Measurements from ENCODE around the gene ECM1. TPM values are rescaled to one million over a fixed set of nuclear protein-coding genes. Genes with fewer than 3 reads are reported as not detected.

ECM1 gene
- polyA plus RNA-seq, 1 donor (not counting 4 experiments of a cell fraction or from before 2014, with no cell fraction given), result 23.6 TPM

DNA sequence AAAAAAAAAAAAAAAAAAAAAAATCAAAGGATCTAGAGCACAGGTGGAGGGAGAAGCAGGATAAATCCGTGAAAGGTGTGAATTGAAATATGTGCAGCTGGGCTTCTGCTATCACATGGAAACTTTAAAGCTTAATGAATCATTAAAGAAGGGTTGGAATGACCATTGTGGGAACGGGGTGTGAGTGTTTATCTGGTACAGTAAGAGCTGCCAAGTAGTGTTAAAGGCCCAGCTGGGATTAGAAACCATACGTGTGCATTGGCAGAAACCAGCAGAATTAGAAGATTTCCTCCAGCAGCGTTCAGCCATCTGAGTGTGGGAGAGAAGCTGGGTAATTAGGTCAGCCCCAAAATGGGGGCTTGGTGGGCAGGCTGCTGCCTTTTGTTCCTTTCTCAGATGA lies 21.1 kb downstream of the ECM1 start:
- Histone ChIP-seq H4K20me1 (ENCODE audit: control insufficient read depth, extremely low read depth, insufficient read depth, low read length) (no peaks in the 10 kb centered on the region), H3K9ac (ENCODE audit: control insufficient read depth, extremely low read depth, insufficient read depth, low read length) (no peak overlapping the region), H3K79me2 (ENCODE audit: control insufficient read depth, insufficient read depth, low read length) (no peaks in the 10 kb centered on the region), H3K27ac (ENCODE audit: control insufficient read depth, insufficient read depth, low read length) (no peak overlapping the region), H2AFZ (ENCODE audit: control insufficient read depth, low read length) (peak overlapping the region; percentile 23), H3K27me3 (ENCODE audit: control insufficient read depth, extremely low read depth, insufficient read depth, low read length) (no peaks in the 10 kb centered on the region), H3K4me1 (ENCODE audit: control insufficient read depth, extremely low read depth, insufficient read depth, low read length) (peaks cover 32% of the 10 kb centered on the region), H3K9me3 (ENCODE audit: control insufficient read depth, low read depth, low read length) (no peaks in the 10 kb centered on the region), H3K4me2 (ENCODE audit: control insufficient read depth, extremely low read depth, insufficient read depth, low read depth, low read length) (peak overlapping the region; percentile 32), H3K4me3 (ENCODE audit: control insufficient read depth in 2 of 3, extremely low read depth in 1 of 3, insufficient read depth in 2 of 3, low read depth in 1 of 3, low read length in 3 of 3) (no peak overlapping the region), H3K9me1 (ENCODE audit: control insufficient read depth, extremely low read depth, insufficient read depth, low read length) (no peaks in the 10 kb centered on the region), H3K36me3 (ENCODE audit: control insufficient read depth in 2 of 2, extremely low read depth in 1 of 2, insufficient read depth in 2 of 2, low read length in 2 of 2) (no peaks in the 10 kb centered on the region)
- no peak for TF ChIP-seq EZH2 (IDR thresholded peaks at IDR 0.05; ENCODE audit: low read length)
- TF ChIP-seq, protein P1, sequence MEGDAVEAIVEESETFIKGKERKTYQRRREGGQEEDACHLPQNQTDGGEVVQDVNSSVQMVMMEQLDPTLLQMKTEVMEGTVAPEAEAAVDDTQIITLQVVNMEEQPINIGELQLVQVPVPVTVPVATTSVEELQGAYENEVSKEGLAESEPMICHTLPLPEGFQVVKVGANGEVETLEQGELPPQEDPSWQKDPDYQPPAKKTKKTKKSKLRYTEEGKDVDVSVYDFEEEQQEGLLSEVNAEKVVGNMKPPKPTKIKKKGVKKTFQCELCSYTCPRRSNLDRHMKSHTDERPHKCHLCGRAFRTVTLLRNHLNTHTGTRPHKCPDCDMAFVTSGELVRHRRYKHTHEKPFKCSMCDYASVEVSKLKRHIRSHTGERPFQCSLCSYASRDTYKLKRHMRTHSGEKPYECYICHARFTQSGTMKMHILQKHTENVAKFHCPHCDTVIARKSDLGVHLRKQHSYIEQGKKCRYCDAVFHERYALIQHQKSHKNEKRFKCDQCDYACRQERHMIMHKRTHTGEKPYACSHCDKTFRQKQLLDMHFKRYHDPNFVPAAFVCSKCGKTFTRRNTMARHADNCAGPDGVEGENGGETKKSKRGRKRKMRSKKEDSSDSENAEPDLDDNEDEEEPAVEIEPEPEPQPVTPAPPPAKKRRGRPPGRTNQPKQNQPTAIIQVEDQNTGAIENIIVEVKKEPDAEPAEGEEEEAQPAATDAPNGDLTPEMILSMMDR (optimal IDR thresholded peaks at IDR 0.05 in 1 of 3, IDR thresholded peaks at IDR 0.05 in 1 of 3, conservative IDR thresholded peaks at IDR 0.05 in 1 of 3; ENCODE audit: extremely low read depth in 1 of 3, insufficient read depth in 2 of 3, low read length in 3 of 3), result no peak
- FAIRE-seq (no peak), DNase-seq (ENCODE audit: low read depth, low spot score) (no peak)
- dilution Hi-C loops (cut with MboI; ENCODE audit: extremely low pct_ligation_motif_present, low sequenced_read_pairs), result no loop called here

GRCh38 chr1:150530491-150531159 lies 22.7 kb downstream of the ECM1 start:
- Histone ChIP-seq H3K36me3 (ENCODE audit: control insufficient read depth in 2 of 2, extremely low read depth in 1 of 2, insufficient read depth in 2 of 2, low read length in 2 of 2) (no peaks in the 10 kb centered on the region), H3K9me3 (ENCODE audit: control insufficient read depth, low read depth, low read length) (no peaks in the 10 kb centered on the region), H3K79me2 (ENCODE audit: control insufficient read depth, insufficient read depth, low read length) (no peaks in the 10 kb centered on the region), H3K4me3 (ENCODE audit: control insufficient read depth in 2 of 3, extremely low read depth in 1 of 3, insufficient read depth in 2 of 3, low read depth in 1 of 3, low read length in 3 of 3) (no peak overlapping the region), H3K4me1 (ENCODE audit: control insufficient read depth, extremely low read depth, insufficient read depth, low read length) (peaks cover 35% of the 10 kb centered on the region), H2AFZ (ENCODE audit: control insufficient read depth, low read length) (no peak overlapping the region), H3K27ac (ENCODE audit: control insufficient read depth, insufficient read depth, low read length) (no peak overlapping the region), H3K9ac (ENCODE audit: control insufficient read depth, extremely low read depth, insufficient read depth, low read length) (no peak overlapping the region), H3K9me1 (ENCODE audit: control insufficient read depth, extremely low read depth, insufficient read depth, low read length) (no peaks in the 10 kb centered on the region), H3K27me3 (ENCODE audit: control insufficient read depth, extremely low read depth, insufficient read depth, low read length) (no peaks in the 10 kb centered on the region), H3K4me2 (ENCODE audit: control insufficient read depth, extremely low read depth, insufficient read depth, low read depth, low read length) (no peak overlapping the region), H4K20me1 (ENCODE audit: control insufficient read depth, extremely low read depth, insufficient read depth, low read length) (no peaks in the 10 kb centered on the region)
- DNase-seq (ENCODE audit: low read depth, low spot score) (no peak), FAIRE-seq (no peak)
- dilution Hi-C loops (cut with MboI; ENCODE audit: extremely low pct_ligation_motif_present, low sequenced_read_pairs), result no loop called here
- TF ChIP-seq EZH2 (IDR thresholded peaks at IDR 0.05; ENCODE audit: low read length), result no peak
- TF ChIP-seq, protein P1 (optimal IDR thresholded peaks at IDR 0.05 in 1 of 3, IDR thresholded peaks at IDR 0.05 in 1 of 3, conservative IDR thresholded peaks at IDR 0.05 in 1 of 3; ENCODE audit: extremely low read depth in 1 of 3, insufficient read depth in 2 of 3, low read length in 3 of 3), result no peak

All from keratinocyte (primary cell).